Activated CD4-positive, CD25-positive, alpha-beta regulatory T cell treated with anti-CD3 and anti-CD28 coated beads, Interleukin-2, amount 50 U/mL, for 72 hours (primary cell): ENCODE results near the gene CDH24.

Source experiments
- DNase-seq: peaks from one replicate; pipeline ENCODE4 v3.0.0; 2021

The CDH24 gene

GRCh38 chr14:23090254-23090636 is 32.9 kb upstream of the CDH24 start:
- DNase-seq = no peak

- no peak for DNase-seq
Measured at GRCh38 chr14:23089498-23090253, 32.4 kb upstream of the CDH24 start.

GRCh38 chr14:23086565-23086964 is 29.2 kb upstream of the CDH24 start:
- no peak for DNase-seq

GRCh38 chr14:23085458-23085857 is 28.1 kb upstream of the CDH24 start:
- no peak for DNase-seq

GRCh38 chr14:23080474-23080873 is 23.2 kb upstream of the CDH24 start:
- DNase-seq = no peak

GRCh38 chr14:23079716-23080115 is 22.4 kb upstream of the CDH24 start:
- DNase-seq = no peak

GRCh38 chr14:23078692-23079116 is 21.4 kb upstream of the CDH24 start:
- DNase-seq = no peak

GRCh38 chr14:23077962-23078361 is 20.6 kb upstream of the CDH24 start:
- DNase-seq = no peak

GRCh38 chr14:23076785-23077408 is 19.6 kb upstream of the CDH24 start:
- no peak for DNase-seq

- no peak for DNase-seq
Measured at GRCh38 chr14:23074906-23075305, 17.6 kb upstream of the CDH24 start.

- no peak for DNase-seq
Measured at GRCh38 chr14:23071921-23072539, 14.7 kb upstream of the CDH24 start.

- DNase-seq = peak; percentile 74
Measured at GRCh38 chr14:23071244-23071920, 14.1 kb upstream of the CDH24 start.

GRCh38 chr14:23070262-23071129 is 13.2 kb upstream of the CDH24 start:
- no peak for DNase-seq

- DNase-seq = no peak
Measured at GRCh38 chr14:23069413-23069806, 12.1 kb upstream of the CDH24 start.

GRCh38 chr14:23068789-23069412 is 11.6 kb upstream of the CDH24 start:
- DNase-seq = peak; percentile 59

- no peak for DNase-seq
Measured at GRCh38 chr14:23067847-23068788, 10.8 kb upstream of the CDH24 start.

- no peak for DNase-seq
Measured at GRCh38 chr14:23066855-23067744, 9.8 kb upstream of the CDH24 start.

- DNase-seq = no peak
Measured at GRCh38 chr14:23066368-23066767, 9.0 kb upstream of the CDH24 start.

- no peak for DNase-seq
Measured at GRCh38 chr14:23063601-23064000, 6.3 kb upstream of the CDH24 start.

- DNase-seq = no peak
Measured at GRCh38 chr14:23062002-23062401, 4.7 kb upstream of the CDH24 start.
